Activated T-helper 1 cell treated with Interleukin-2 at 50 U/mL for 16 hours (primary cell): Measurements from ENCODE around the gene YOD1.

Source experiments
- DNase-seq: peaks from one replicate; pipeline ENCODE4 v3.0.0-alpha.2; 2020; ENCODE audit warnings: low read depth

The YOD1 gene

DNA sequence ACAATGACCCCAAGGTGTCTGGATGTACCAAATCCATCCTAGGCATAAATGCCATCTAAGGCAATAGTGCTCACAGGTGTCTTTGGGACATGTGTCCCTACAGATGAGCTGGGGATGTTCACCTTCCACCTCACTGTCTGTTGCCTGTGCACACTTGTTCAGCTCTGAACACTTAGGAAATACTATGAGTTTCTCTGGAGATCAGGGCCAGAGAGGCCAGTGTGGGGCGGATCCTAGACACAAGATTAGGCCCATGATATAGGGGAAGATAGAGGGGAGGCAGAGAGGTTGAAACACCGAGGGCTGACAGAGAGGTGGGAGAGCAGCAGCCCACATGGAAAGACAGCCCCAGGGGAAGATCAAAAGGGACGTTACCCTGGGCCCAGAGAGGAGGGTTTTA lies 44.1 kb downstream of the YOD1 start:
- DNase-seq: no peak

DNA sequence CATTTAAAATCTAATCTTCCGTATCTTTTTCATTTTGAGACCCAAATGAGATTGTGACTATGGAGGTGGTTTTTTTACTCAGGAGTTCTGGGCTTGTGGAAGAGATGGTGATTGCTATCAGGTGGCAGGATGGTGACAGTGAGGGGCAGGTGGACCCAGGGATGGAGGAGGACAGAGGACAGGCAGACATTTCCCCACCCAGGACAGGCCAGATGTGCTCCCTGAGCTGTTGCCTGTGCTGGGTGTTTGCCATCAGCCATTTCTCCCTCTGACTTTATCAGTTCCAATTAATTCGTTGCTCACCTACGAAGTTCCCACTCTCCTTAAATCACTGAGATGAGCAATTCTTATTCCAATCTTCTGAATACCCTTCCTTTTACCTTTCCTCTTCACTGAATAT lies 44.9 kb downstream of the YOD1 start:
- DNase-seq: no peak

DNA sequence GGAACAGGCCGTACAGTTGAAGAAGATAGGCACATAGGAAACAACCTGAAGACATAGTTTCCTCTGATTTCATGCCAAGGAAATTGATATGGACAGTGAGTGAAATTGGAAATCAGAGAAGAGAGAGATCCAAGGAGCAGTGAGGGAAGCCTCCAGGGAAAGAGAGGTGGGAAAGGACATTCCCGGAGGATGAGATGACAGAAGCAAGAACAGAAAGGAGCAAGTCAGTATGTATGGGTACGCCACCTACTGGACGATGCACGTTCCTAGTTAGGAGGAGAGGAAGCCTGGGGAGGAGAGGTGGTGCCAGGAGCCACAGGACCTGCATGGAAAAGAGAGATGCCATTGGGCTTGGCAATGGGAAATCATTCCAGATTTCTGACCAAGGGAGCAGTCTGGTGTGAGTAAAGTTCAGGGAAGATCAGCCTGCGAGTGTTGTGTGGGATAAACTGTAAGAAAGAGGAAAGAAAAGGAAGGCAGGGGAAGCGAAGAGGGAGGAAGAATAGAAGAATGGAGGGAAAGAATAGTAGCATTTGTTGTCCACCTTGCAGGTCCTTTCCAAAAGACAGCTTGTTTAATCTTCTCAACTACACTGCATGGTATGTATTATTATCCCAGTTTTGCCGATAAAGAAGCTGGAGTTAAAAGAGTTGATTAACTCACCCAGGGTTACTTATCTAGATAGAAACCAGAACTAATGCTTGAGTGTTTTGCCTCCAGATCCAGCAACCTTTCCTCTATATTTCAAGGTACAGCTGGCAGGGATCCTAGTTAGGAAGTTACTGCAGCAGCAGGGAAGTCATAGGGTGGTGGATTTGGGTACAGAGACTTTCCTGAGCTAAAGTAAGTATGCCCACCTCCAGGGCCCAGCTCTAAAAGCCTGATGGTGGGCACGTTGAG lies 45.8 kb downstream of the YOD1 start:
- DNase-seq: no peak

DNA sequence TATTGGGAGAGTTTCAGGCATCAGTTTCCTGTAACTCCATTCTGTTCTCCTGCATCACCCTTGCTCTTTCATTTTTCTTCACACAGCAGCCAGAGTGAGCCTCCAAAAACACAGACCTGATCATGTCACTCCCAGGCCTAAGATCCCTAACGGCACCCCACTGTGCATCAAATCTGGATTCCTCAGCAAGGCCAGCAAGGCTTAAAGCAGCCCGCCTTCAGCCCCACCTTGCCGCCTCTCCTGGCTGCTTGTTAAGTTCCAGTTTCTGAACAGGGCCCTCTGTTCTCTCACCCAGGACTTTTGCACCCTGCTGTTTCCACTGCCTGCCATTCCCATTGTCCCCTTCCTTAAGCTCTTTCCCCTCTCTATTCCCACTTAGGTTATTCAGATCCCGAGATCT lies 47.8 kb downstream of the YOD1 start:
- no peak for DNase-seq

DNA sequence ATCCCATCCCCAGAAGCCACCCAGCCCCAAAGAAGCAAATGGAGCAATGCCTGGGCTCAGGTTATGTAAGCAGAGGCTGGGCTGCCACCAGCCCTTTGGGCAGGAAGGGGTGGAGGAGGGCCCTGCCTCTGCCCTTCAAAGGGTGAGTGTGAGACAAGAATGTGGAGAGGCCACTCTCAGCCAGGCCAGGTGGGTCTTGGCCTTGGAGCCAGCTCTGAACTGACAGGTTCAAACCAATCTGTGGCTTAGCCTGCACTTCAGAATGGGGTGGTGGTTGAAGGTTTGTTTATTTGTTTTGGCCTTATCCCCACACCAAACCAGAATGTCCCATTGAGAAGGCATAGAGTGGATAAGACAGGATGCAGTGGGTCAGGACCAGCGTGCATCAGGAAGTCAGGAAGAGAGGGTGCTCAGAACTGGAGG lies 48.3 kb downstream of the YOD1 start:
- DNase-seq: no peak

DNA sequence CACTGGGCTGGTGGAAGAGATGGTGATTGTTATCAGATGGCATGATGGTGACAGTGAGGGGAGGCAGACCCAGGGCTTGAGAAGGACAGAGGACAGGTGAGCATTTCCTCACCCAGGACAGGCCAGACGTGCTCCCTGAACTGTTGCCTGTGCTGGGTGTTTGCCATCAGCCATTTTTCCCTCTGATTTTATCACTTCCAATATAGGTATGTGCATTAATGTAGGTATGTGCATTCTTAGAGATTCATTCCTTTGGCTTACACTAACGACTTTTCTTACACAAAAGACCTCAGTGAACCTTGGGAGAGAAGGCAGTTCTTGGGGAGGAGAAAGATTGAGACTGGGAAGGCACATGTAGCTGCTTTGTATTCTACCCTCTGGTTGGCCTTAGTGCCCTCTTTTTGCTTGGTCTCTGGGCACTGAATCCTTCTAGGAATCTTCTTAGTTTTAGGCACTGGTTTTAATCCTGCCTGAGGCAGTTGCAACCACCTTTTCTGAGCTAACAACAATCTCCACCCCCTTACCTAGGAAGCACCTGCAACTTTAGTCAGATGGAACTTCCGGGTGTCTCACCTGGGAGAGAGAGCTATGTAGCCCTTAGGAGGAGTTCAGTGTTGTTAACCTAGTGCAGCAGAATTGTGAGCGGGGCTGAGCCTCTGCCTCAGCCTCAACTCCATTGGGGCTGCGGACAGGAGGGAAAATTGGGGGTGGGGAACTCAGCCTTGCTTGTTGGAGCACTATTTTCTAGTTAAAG lies 49.3 kb downstream of the YOD1 start:
- DNase-seq: no peak

DNA sequence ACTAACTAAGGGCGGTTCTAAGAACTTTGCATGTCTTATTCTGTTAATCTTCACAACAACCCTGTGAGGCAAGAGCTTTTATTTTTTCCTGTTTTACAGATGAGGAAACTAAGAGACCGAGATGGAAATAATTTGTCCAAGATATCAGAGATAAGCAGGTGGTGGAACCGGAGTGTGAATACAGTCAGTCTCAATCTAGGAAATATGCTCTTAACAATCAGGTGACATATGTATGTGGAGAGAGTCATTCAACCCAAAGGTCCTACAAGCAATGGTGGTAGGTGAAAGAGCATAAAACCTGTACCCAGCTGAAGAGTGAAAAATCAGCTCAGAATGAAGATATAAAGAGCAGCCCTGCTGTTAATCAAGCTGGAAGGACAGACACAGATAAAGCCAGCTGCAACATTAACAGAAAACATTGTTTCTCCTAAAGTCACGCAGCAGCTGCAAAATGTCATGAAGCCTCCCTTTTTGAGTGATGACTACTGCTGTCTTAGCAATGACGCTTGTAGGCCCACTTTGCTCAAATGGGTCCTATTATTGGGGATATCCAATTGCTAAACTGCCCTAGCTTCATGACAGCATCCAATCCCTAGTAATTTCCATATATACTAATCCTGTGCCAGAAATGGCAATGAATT lies 50.2 kb downstream of the YOD1 start:
- no peak for DNase-seq

DNA sequence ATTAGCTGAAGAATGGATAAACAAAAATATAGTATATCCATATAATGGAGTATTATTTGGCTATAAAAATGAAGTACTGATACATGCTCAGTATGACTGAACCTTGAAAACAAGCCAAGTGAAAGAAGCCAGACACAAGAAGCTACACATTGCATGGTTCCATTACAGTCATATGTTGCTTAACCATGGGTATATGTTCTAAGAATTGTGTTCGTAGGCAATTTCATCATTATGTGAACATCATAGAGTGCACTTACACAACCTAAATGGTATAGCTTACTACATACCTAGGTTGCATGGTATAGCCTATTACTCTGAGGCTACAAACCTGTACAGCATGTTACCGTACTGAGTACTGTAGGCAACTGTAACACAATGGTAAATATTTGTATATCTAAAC lies 52.2 kb downstream of the YOD1 start:
- DNase-seq: no peak
